Astrocyte (in vitro differentiated cells and primary cell): Measurements from ENCODE around the gene ATP2B2.

Source experiments
- EZH2 ChIP-seq: IDR thresholded peaks from 2 replicates; pipeline ENCODE4 v1.6.1; 2012; ENCODE audit warnings: mild to moderate bottlenecking, low read length, inconsistent platforms; ENCODE audit not compliant: insufficient read depth
- TF ChIP-seq, protein P1 (sequence below): IDR thresholded peaks from 2 replicates; pipeline ENCODE4 v1.5.1; 2011; ENCODE audit warnings: low read depth, mild to moderate bottlenecking, inconsistent platforms, low read length, moderate library complexity; ENCODE audit not compliant: insufficient read depth

DNA sequence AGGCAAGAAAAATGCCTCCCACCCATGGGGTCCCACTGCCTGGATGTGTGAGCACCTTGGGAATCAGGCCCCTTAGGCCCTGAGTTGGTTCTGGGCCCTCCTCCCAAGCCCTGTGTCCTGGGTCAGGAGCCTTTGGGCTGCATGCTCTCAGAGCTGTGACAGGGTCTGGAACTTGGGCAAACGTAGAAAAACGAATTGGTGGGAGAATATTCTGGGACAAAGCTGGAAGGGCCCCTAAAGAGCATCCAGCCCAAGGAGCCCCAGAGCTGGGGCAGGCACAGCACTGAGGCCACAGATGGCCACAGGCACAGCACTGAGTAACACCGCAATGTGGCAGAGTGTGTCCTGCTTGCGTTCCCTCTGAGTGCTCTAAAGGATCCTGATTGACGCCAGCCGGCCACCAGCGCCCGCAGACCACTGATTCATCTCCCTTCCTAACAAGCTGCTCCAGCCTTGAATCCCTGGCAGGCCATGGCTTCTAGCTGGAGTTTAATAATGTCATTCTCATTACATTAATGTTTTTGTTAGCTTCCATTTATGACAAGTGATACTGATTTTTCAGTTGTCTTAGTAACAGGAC is 165.9 kb downstream of the ATP2B2 start:
- TF ChIP-seq, protein P1, sequence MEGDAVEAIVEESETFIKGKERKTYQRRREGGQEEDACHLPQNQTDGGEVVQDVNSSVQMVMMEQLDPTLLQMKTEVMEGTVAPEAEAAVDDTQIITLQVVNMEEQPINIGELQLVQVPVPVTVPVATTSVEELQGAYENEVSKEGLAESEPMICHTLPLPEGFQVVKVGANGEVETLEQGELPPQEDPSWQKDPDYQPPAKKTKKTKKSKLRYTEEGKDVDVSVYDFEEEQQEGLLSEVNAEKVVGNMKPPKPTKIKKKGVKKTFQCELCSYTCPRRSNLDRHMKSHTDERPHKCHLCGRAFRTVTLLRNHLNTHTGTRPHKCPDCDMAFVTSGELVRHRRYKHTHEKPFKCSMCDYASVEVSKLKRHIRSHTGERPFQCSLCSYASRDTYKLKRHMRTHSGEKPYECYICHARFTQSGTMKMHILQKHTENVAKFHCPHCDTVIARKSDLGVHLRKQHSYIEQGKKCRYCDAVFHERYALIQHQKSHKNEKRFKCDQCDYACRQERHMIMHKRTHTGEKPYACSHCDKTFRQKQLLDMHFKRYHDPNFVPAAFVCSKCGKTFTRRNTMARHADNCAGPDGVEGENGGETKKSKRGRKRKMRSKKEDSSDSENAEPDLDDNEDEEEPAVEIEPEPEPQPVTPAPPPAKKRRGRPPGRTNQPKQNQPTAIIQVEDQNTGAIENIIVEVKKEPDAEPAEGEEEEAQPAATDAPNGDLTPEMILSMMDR: no peak
- no peak for TF ChIP-seq EZH2
